HEK293 (cell line): ENCODE measurements around the gene SNX15.

Experiments
- CTCF ChIA-PET: fragments of 350-600 bp; formaldehyde crosslinking; extraction: SDS; loops from one replicate; lab custom pipeline; 2021; ENCODE audit warnings: antibody characterized with exemption; lab: Yijun Ruan, JAX
- POLR2A ChIA-PET: fragments of 300-600 bp; formaldehyde crosslinking; extraction: SDS; loops from one replicate; lab custom pipeline; 2020; ENCODE audit warnings: antibody characterized with exemption, inconsistent platforms; lab: Yijun Ruan, JAX
- H3K27ac ChIP-seq: fragments of 200-500 bp; sonication (Bioruptor generic); 2 replicates; pipeline ENCODE4 v1.5.1; 2014; ENCODE audit warnings: low read depth, low read length, control low read depth, inconsistent platforms; ENCODE audit errors: extremely low read depth
- H3K36me3 ChIP-seq, 2 experiments: fragments of 200-500 bp in 1 of 2; sonication (Bioruptor generic) in 1 of 2; 1 replicate in 1 of 2; 2 replicates in 1 of 2; pipeline ENCODE4 v1.5.1; 2014 to 2017; ENCODE audit warnings: inconsistent platforms in 2 of 2, low read length in 2 of 2; ENCODE audit not compliant: control insufficient read depth in 2 of 2, insufficient read depth in 1 of 2
- H3K4me1 ChIP-seq: fragments of 200-500 bp; sonication (Bioruptor generic); 2 replicates; pipeline ENCODE4 v1.5.1; 2014; ENCODE audit warnings: mild to moderate bottlenecking, low read length, inconsistent platforms; ENCODE audit not compliant: control insufficient read depth, insufficient read depth
- H3K4me3 ChIP-seq: 2 replicates; pipeline ENCODE4 v1.5.1; 2011; ENCODE audit warnings: low read depth, mild to moderate bottlenecking, control low read depth, low read length, moderate library complexity
- H3K9me3 ChIP-seq: fragments of 200-500 bp; sonication (Bioruptor generic); 2 replicates; pipeline ENCODE4 v1.5.1; 2014; ENCODE audit warnings: low read depth, low read length, inconsistent platforms; ENCODE audit not compliant: control insufficient read depth, insufficient read depth
- WT1 ChIP-seq: fragments of 450-650 bp; formaldehyde crosslinking; IDR thresholded peaks from 2 replicates; pipeline ENCODE4 v1.5.1; 2016; ENCODE audit warnings: missing biosample characterization, missing genetic modification characterization
- ZBTB17 ChIP-seq: fragments of 450-650 bp; formaldehyde crosslinking; IDR thresholded peaks from 2 replicates; pipeline ENCODE4 v1.5.1; 2016; ENCODE audit warnings: missing biosample characterization, missing genetic modification characterization
- ZNF112 ChIP-seq: fragments of 450-650 bp; formaldehyde crosslinking; IDR thresholded peaks from 2 replicates; pipeline ENCODE4 v1.5.0; 2017; ENCODE audit warnings: missing biosample characterization, missing genetic modification characterization
- ZNF169 ChIP-seq: fragments of 450-650 bp; formaldehyde crosslinking; IDR thresholded peaks from 2 replicates; pipeline ENCODE4 v1.5.1; 2016; ENCODE audit warnings: missing biosample characterization, missing genetic modification characterization
- ZNF311 ChIP-seq: fragments of 450-650 bp; formaldehyde crosslinking; IDR thresholded peaks from 2 replicates; pipeline ENCODE4 v1.5.1; 2017; ENCODE audit warnings: missing biosample characterization, missing genetic modification characterization, borderline replicate concordance
- ZNF350 ChIP-seq: fragments of 450-650 bp; formaldehyde crosslinking; IDR thresholded peaks from 2 replicates; pipeline ENCODE4 v1.5.0; 2017; ENCODE audit warnings: missing biosample characterization, mild to moderate bottlenecking, missing genetic modification characterization
- ZNF555 ChIP-seq: fragments of 450-650 bp; formaldehyde crosslinking; conservative IDR thresholded peaks from 2 replicates; pipeline ENCODE4 v1.5.1; 2017; ENCODE audit warnings: missing biosample characterization, mild to moderate bottlenecking, missing genetic modification characterization, inconsistent platforms
- ZNF76 ChIP-seq: fragments of 450-650 bp; formaldehyde crosslinking; IDR thresholded peaks from 2 replicates; pipeline ENCODE4; 2016; ENCODE audit warnings: low read depth, missing biosample characterization, missing genetic modification characterization, borderline replicate concordance
- TF ChIP-seq, protein P1 (sequence below): fragments of 450-650 bp; formaldehyde crosslinking; IDR thresholded peaks from 2 replicates; pipeline ENCODE4 v1.5.1; 2016; ENCODE audit warnings: missing biosample characterization, missing genetic modification characterization
- TF ChIP-seq, protein P2 (sequence below): fragments of 450-650 bp; formaldehyde crosslinking; IDR thresholded peaks from 2 replicates; pipeline ENCODE4 v1.5.0; 2017; ENCODE audit warnings: missing biosample characterization, missing genetic modification characterization, borderline replicate concordance

SNX15 gene

DNA sequence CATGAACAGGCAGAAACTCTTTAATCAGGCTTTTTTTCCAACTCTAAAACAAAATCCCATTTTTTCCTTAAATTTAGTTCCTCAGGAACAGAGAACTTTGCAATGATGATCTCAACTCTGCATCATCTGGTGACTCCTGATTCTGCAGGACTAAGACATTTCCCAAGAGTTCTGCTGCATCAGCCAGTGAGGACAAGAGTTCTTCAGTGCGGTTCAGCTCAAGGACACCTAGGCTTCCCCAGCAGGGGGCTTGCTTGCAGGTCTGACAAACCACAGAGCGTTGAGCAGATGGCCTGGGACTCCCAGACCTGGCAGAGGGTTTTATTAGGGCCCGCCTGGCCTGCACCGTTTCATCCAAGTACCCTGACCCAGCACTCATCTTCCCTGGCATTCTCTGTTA lies 50.2 kb downstream of the SNX15 start:
- H3K27ac ChIP-seq = no peak overlapping the region
- ChIA-PET POLR2A (interaction anchor here (0.7 kb wide), 1 partner anchor 13 kb away, joined by 3 read pairs; no protein-coding TSS in a partner anchor), CTCF (interaction anchor here (0.5 to 2.2 kb wide), 11 partner anchors 7 to 659 kb away, joined by 3 to 8 read pairs (median 3); partner anchors contain the start of gene SAC3D1)
- no peak for TF ChIP-seq ZNF311 (tag by site-specific recombination)
- no peak for TF ChIP-seq WT1 (tag by site-specific recombination)
- TF ChIP-seq ZNF112 = no peak
- no peak for TF ChIP-seq ZNF555 (tag by site-specific recombination)
- TF ChIP-seq ZBTB17 (tag by site-specific recombination) = 0 out of 2 replicates have a peak, but pooled peaks have one; percentile 40
- H3K36me3 ChIP-seq = peaks cover 5 to 66% of the 10 kb centered on the region in 2 experiments; a peak in 2 of 3 replicates
- H3K9me3 ChIP-seq = no peaks in the 10 kb centered on the region
- H3K4me1 ChIP-seq = no peaks in the 10 kb centered on the region
- H3K4me3 ChIP-seq = no peak overlapping the region

DNA sequence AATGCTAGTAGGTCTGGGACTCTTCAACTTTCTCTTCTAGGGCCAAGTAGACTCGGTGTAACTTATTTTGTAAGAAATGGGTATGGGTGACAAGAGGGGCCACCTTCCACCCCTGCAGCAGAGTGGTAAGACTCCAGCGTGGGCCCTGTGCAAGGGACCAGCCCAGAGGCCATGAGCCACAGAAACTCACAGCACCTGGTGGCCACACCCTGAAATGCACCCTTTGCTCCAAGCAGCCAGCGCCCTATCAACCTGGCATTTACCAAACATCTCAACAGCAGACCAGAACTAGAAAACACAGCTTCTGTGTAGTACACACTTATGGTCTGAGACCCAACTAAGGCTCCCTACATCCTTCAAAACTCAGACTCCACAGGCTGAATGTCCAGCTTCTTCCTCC lies 50.9 kb downstream of the SNX15 start:
- Histone ChIP-seq H3K4me1 (peaks cover 3% of the 10 kb centered on the region; the same call in 1 of the 2 replicates), H3K4me3 (no peak overlapping the region), H3K27ac (no peak overlapping the region), H3K36me3 (peaks cover 5 to 71% of the 10 kb centered on the region in 2 experiments; a peak in 2 of 3 replicates), H3K9me3 (no peaks in the 10 kb centered on the region)
- TF ChIP-seq, protein P1, sequence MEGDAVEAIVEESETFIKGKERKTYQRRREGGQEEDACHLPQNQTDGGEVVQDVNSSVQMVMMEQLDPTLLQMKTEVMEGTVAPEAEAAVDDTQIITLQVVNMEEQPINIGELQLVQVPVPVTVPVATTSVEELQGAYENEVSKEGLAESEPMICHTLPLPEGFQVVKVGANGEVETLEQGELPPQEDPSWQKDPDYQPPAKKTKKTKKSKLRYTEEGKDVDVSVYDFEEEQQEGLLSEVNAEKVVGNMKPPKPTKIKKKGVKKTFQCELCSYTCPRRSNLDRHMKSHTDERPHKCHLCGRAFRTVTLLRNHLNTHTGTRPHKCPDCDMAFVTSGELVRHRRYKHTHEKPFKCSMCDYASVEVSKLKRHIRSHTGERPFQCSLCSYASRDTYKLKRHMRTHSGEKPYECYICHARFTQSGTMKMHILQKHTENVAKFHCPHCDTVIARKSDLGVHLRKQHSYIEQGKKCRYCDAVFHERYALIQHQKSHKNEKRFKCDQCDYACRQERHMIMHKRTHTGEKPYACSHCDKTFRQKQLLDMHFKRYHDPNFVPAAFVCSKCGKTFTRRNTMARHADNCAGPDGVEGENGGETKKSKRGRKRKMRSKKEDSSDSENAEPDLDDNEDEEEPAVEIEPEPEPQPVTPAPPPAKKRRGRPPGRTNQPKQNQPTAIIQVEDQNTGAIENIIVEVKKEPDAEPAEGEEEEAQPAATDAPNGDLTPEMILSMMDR (tag by site-specific recombination) = peak; percentile 36
- no peak for TF ChIP-seq ZNF76 (tag by site-specific recombination)
- ChIA-PET CTCF (interaction anchor here (0.6 to 1.5 kb wide), 9 partner anchors 8 to 225 kb away, joined by 3 to 6 read pairs (median 4); partner anchors contain the start of genes NAALADL1 and SAC3D1), POLR2A (interaction anchor here (0.6 kb wide), 1 partner anchor 27 kb away, joined by 6 read pairs; no protein-coding TSS in a partner anchor)

DNA sequence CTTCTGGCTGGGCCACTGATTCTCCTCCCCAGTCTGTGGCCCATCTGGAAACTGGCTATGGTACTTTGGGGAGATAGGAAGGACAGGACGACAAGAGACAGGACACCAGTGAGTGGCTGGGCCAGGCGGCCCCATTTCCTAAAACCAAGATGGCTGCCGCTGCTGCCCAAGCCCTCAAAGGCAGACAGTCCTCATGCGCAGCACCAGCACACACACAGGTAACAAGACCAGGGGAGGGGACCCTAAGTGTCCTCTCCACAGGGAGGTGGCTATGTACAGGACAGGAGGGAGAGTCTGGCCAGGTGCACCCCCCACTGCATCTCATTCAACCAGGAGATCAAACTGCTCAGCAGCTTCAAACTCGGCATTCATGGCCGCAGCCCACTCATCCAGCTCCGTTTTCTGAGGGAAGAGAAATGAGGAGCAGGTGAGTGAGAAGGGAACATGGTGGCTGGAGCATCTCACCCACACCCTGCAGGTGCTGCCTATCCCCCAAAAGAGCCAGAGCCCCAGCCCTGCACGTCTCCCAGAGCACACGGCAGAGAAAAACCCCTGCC lies 51.6 kb downstream of the SNX15 start:
- ChIA-PET POLR2A (interaction anchor here (0.6 kb wide), 1 partner anchor 28 kb away, joined by 6 read pairs; no protein-coding TSS in a partner anchor), CTCF (interaction anchor here (0.6 to 1.5 kb wide), 7 partner anchors 9 to 226 kb away, joined by 3 to 6 read pairs (median 3); partner anchors contain the start of gene NAALADL1)
- Histone ChIP-seq H3K9me3 (no peaks in the 10 kb centered on the region), H3K27ac (no peak overlapping the region), H3K4me3 (no peak overlapping the region), H3K4me1 (peaks cover 3% of the 10 kb centered on the region; the same call in 1 of the 2 replicates), H3K36me3 (peaks cover 5 to 71% of the 10 kb centered on the region in 2 experiments; a peak in 2 of 3 replicates)
- TF ChIP-seq, protein P2, sequence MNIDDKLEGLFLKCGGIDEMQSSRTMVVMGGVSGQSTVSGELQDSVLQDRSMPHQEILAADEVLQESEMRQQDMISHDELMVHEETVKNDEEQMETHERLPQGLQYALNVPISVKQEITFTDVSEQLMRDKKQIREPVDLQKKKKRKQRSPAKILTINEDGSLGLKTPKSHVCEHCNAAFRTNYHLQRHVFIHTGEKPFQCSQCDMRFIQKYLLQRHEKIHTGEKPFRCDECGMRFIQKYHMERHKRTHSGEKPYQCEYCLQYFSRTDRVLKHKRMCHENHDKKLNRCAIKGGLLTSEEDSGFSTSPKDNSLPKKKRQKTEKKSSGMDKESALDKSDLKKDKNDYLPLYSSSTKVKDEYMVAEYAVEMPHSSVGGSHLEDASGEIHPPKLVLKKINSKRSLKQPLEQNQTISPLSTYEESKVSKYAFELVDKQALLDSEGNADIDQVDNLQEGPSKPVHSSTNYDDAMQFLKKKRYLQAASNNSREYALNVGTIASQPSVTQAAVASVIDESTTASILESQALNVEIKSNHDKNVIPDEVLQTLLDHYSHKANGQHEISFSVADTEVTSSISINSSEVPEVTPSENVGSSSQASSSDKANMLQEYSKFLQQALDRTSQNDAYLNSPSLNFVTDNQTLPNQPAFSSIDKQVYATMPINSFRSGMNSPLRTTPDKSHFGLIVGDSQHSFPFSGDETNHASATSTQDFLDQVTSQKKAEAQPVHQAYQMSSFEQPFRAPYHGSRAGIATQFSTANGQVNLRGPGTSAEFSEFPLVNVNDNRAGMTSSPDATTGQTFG (tag by site-specific recombination) = no peak
- TF ChIP-seq ZNF169 (tag by site-specific recombination) = no peak
- no peak for TF ChIP-seq ZNF350
